ENCODE results near the gene CDR2L. TPM values are rescaled to one million over a fixed set of nuclear protein-coding genes. Genes with fewer than 3 reads are reported as not detected.
A peak's percentile ranks its signal among the peaks of the same experiment; 100 is the strongest.

The CDR2L gene
- total RNA-seq, 1 donor from 2014 or later = 22.8 TPM

GRCh38 chr17:75032720-75033280 lies 45.4 kb downstream of the CDR2L start:
- TF ChIP-seq CTCF (IDR thresholded peaks at IDR 0.05; ENCODE audit: unreplicated experiment) = no peak
- Mint-ChIP-seq H3K9me3 (peaks cover 17% of the 10 kb centered on the region), H3K36me3 (peaks cover 7% of the 10 kb centered on the region), H3K27me3 (ENCODE audit: low read depth) (no peaks in the 10 kb centered on the region), H3K27ac (peak overlapping the region; percentile 99), H3K4me1 (peaks cover 16% of the 10 kb centered on the region), H3K4me3 (peak overlapping the region; percentile 98)
- no peak for DNase-seq (ENCODE audit: low spot score in 2 of 2, unreplicated experiment in 2 of 2)

- Mint-ChIP-seq H3K9me3 (peaks cover 14% of the 10 kb centered on the region), H3K4me3 (peak overlapping the region; percentile 98), H3K27ac (peak overlapping the region; percentile 99), H3K36me3 (peaks cover 7% of the 10 kb centered on the region), H3K27me3 (ENCODE audit: low read depth) (no peaks in the 10 kb centered on the region), H3K4me1 (peaks cover 16% of the 10 kb centered on the region)
- DNase-seq (ENCODE audit: low spot score in 2 of 2, unreplicated experiment in 2 of 2) = peak; percentile 90 to 100
- TF ChIP-seq CTCF (IDR thresholded peaks at IDR 0.05; ENCODE audit: unreplicated experiment) = no peak
Observed at GRCh38 chr17:75033346-75034235, 46.2 kb downstream of the CDR2L start.

- Mint-ChIP-seq H3K27ac (peak overlapping the region; percentile 99), H3K36me3 (peaks cover 9% of the 10 kb centered on the region), H3K4me1 (peaks cover 16% of the 10 kb centered on the region), H3K27me3 (ENCODE audit: low read depth) (no peaks in the 10 kb centered on the region), H3K9me3 (peaks cover 11% of the 10 kb centered on the region), H3K4me3 (peak overlapping the region; percentile 98)
- peak; percentile 71 to 92 for DNase-seq (ENCODE audit: low spot score in 2 of 2, unreplicated experiment in 2 of 2)
- no peak for TF ChIP-seq CTCF (IDR thresholded peaks at IDR 0.05; ENCODE audit: unreplicated experiment)
Observed at GRCh38 chr17:75034236-75034908, 46.9 kb downstream of the CDR2L start.

DNA sequence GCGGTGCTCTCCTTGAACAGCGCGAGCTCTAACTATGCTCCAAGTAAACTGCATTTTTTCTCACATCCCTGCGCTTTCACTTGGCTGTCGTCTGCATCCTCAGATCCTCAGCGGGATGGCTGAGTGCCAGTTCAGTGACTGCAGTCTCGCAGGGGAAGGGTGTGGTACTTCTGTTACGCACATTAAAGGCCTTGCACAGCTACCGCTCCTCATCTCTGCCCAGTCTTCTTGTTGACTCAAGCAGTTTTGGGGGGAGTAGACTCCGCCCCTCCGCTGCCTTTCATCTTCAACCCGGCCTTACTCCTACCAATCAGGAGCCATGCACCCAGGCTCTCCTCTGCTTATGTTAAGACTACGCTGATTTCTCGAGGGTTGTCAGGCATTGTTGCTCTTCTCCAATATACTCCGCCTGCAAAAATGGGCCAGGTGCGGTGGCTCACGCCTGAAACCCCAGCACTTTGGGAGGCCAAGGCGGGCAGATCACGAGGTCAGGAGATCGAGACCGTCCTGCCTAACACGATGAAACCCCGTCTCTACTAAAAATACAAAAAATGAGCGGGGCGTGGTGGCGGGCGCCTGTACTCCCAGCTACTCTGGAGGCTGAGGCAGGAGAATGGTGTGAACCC lies 49.3 kb downstream of the CDR2L start:
- TF ChIP-seq CTCF (IDR thresholded peaks at IDR 0.05; ENCODE audit: unreplicated experiment) = no peak
- peak overlapping the region; percentile 75 for H3K27ac Mint-ChIP-seq
- no peaks in the 10 kb centered on the region for H3K27me3 Mint-ChIP-seq (ENCODE audit: low read depth)
- H3K36me3 Mint-ChIP-seq = peaks cover 18% of the 10 kb centered on the region
- H3K4me1 Mint-ChIP-seq = peaks cover 16% of the 10 kb centered on the region
- peak overlapping the region; percentile 36 for H3K4me3 Mint-ChIP-seq
- peak in 1 of 2 experiments; percentile 51 for DNase-seq (ENCODE audit: low spot score in 2 of 2, unreplicated experiment in 2 of 2)
- H3K9me3 Mint-ChIP-seq = no peaks in the 10 kb centered on the region

- no peak for TF ChIP-seq CTCF (IDR thresholded peaks at IDR 0.05; ENCODE audit: unreplicated experiment)
- H3K27ac Mint-ChIP-seq = no peak overlapping the region
- H3K9me3 Mint-ChIP-seq = no peaks in the 10 kb centered on the region
- H3K4me1 Mint-ChIP-seq = peaks cover 8% of the 10 kb centered on the region
- no peaks in the 10 kb centered on the region for H3K27me3 Mint-ChIP-seq (ENCODE audit: low read depth)
- H3K4me3 Mint-ChIP-seq = no peak overlapping the region
- peaks cover 22% of the 10 kb centered on the region for H3K36me3 Mint-ChIP-seq
- DNase-seq (ENCODE audit: low spot score in 2 of 2, unreplicated experiment in 2 of 2) = no peak
Observed at GRCh38 chr17:75039238-75039637, 51.8 kb downstream of the CDR2L start.
